GM15510 (cell line): Measurements from ENCODE around the gene MTUS2.

Source experiments
- POLR2A ChIP-seq: IDR thresholded peaks from 3 replicates; pipeline ENCODE4 v1.6.1; 2011; ENCODE audit warnings: borderline replicate concordance; ENCODE audit not compliant: insufficient read length; ENCODE audit errors: extremely low read depth

MTUS2 gene

GRCh38 chr13:29543230-29544215 lies 723.4 kb downstream of the MTUS2 start:
- no peak for TF ChIP-seq POLR2A

- TF ChIP-seq POLR2A = no peak
These were observed 725.8 kb downstream of the MTUS2 start for GRCh38 chr13:29545988-29546387.

- TF ChIP-seq POLR2A = no peak
These were observed 726.5 kb downstream of the MTUS2 start for GRCh38 chr13:29546662-29547061.

GRCh38 chr13:29547153-29547552 lies 727.0 kb downstream of the MTUS2 start:
- no peak for TF ChIP-seq POLR2A

- TF ChIP-seq POLR2A = no peak
These were observed 728.6 kb downstream of the MTUS2 start for GRCh38 chr13:29548722-29549121.

GRCh38 chr13:29550430-29550988 lies 730.4 kb downstream of the MTUS2 start:
- no peak for TF ChIP-seq POLR2A

- TF ChIP-seq POLR2A = no peak
These were observed 731.1 kb downstream of the MTUS2 start for GRCh38 chr13:29551214-29551613.
